ENCODE measurements around the gene ERICH6.

- TF ChIP-seq CTCF (conservative IDR thresholded peaks at IDR 0.05; ENCODE audit: low read depth in 2 of 2) (no peak), EZH2phosphoT487 (IDR thresholded peaks at IDR 0.05; ENCODE audit: unreplicated experiment) (no peak), JUNB (IDR thresholded peaks at IDR 0.05; ENCODE audit: unreplicated experiment) (no peak), POLR2AphosphoS5 (IDR thresholded peaks at IDR 0.05; ENCODE audit: low read depth) (no peak), EZH2 (IDR thresholded peaks at IDR 0.05; ENCODE audit: low read depth, unreplicated experiment) (no peak), REST (IDR thresholded peaks at IDR 0.05; ENCODE audit: unreplicated experiment) (no peak), ETS1 (IDR thresholded peaks at IDR 0.05) (no peak), ZNF462 (CRISPR knock-in tag; IDR thresholded peaks at IDR 0.05) (no peak)
Observed at GRCh38 chr3:150736316-150736719, 32.6 kb upstream of the ERICH6 start.
